ENCODE data around the gene PPP4R4.
"Not testable (repeated sequence)": the region's sequence is repeated elsewhere in the genome, so short reads cannot be mapped to it uniquely, and the experiment has no call there.

Gene PPP4R4

GRCh38 chr14:94143711-94144110 is 30.4 kb upstream of the PPP4R4 start:
- DNase-seq (ENCODE audit: low read depth) = no peak

- no peak for DNase-seq (ENCODE audit: low read depth)
Observed at GRCh38 chr14:94144765-94145164, 29.4 kb upstream of the PPP4R4 start.

- no peak for DNase-seq (ENCODE audit: low read depth)
Observed at GRCh38 chr14:94145902-94146527, 28.1 kb upstream of the PPP4R4 start.

GRCh38 chr14:94152676-94153075 is 21.4 kb upstream of the PPP4R4 start:
- DNase-seq (ENCODE audit: low read depth) = no peak

- DNase-seq (ENCODE audit: low read depth) = no peak
Observed at GRCh38 chr14:94153750-94154342, 20.3 kb upstream of the PPP4R4 start.

GRCh38 chr14:94156143-94156542 is 18.0 kb upstream of the PPP4R4 start:
- DNase-seq (ENCODE audit: low read depth) = not testable (repeated sequence)

- no peak for DNase-seq (ENCODE audit: low read depth)
Observed at GRCh38 chr14:94157197-94157596, 16.9 kb upstream of the PPP4R4 start.

- no peak for DNase-seq (ENCODE audit: low read depth)
Observed at GRCh38 chr14:94158239-94158883, 15.8 kb upstream of the PPP4R4 start.

- no peak for DNase-seq (ENCODE audit: low read depth)
Observed at GRCh38 chr14:94161058-94161457, 13.1 kb upstream of the PPP4R4 start.

GRCh38 chr14:94161981-94162380 is 12.1 kb upstream of the PPP4R4 start:
- no peak for DNase-seq (ENCODE audit: low read depth)

GRCh38 chr14:94162466-94162865 is 11.7 kb upstream of the PPP4R4 start:
- DNase-seq (ENCODE audit: low read depth) = no peak

- no peak for DNase-seq (ENCODE audit: low read depth)
Observed at GRCh38 chr14:94163796-94164195, 10.3 kb upstream of the PPP4R4 start.

- no peak for DNase-seq (ENCODE audit: low read depth)
Observed at GRCh38 chr14:94164685-94165431, 9.3 kb upstream of the PPP4R4 start.

GRCh38 chr14:94165744-94166143 is 8.4 kb upstream of the PPP4R4 start:
- no peak for DNase-seq (ENCODE audit: low read depth)

GRCh38 chr14:94170136-94170535 is 4.0 kb upstream of the PPP4R4 start:
- no peak for DNase-seq (ENCODE audit: low read depth)

GRCh38 chr14:94171208-94171607 is 2.9 kb upstream of the PPP4R4 start:
- no peak for DNase-seq (ENCODE audit: low read depth)

GRCh38 chr14:94172545-94172944 is 1.6 kb upstream of the PPP4R4 start:
- no peak for DNase-seq (ENCODE audit: low read depth)

- DNase-seq (ENCODE audit: low read depth) = no peak
Observed at GRCh38 chr14:94173471-94173884, 644 bp upstream of the PPP4R4 start.

- no peak for DNase-seq (ENCODE audit: low read depth)
Observed at GRCh38 chr14:94174604-94175010, 485 bp downstream of the PPP4R4 start.

GRCh38 chr14:94175011-94175745 is 1.1 kb downstream of the PPP4R4 start:
- no peak for DNase-seq (ENCODE audit: low read depth)

- no peak for DNase-seq (ENCODE audit: low read depth)
Observed at GRCh38 chr14:94175747-94176146, 1.6 kb downstream of the PPP4R4 start.

- no peak for DNase-seq (ENCODE audit: low read depth)
Observed at GRCh38 chr14:94176808-94177207, 2.7 kb downstream of the PPP4R4 start.
